HG02571 (cell line): ENCODE data around the gene KCTD2.

Source experiments
- ATAC-seq: cut with Tn5 transposase; IDR thresholded peaks from one replicate; pipeline ENCODE4 v1.9.1; 2021; ENCODE audit warnings: mild to moderate bottlenecking, moderate library complexity; ENCODE audit not compliant: unreplicated experiment

Gene KCTD2

DNA sequence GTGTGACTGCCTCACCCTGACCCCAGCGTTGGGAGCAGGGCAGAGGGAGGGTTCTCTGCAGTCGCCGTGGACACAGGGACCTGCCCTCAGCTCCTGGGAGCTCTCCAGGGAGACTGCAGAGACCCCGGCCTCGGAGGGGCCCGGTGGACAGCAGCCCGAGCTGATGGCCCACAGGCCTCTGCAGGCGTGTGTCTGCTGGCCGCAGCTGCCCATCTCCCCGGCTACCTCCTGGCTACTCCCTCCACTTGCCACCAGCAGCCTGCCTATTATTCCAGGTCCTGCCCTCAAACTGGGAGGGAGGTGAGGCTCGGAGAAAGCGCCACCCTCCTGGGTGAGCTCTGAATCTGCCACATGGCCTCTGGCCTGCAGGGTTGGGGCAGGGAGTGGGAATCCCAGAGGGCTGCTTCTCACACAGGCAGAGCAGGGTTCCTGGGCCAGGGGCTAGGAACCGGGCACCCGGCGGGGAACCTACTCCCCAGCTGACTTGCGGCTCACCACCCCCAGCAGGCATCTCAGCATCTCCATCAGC is 47.9 kb downstream of the KCTD2 start:
- no peak for ATAC-seq

DNA sequence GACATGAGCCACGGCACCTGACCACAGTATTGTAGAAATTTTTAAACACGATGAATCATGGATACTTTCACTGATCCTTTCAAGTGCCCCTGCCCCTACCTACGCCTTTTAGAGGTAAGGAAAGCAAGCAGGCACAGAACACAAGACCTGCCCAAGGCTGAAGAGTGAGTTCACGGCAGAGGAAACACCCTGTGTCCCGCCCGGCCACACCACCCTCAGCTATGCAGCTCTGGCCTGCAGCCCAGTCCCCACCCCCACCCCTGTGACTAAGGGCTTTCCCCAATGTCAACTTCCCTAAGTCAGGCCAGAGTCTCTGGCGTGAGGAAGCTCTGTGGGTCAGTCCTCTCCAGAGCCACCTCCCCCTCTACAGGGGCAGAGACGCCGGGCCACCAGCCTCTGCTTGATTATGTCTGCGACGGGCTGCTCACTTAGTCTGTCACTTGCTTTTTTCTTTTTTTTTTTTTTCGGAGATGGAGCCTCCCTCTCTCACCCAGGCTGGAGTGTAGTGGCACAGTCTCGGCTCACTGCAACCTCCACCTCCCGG is 49.1 kb downstream of the KCTD2 start:
- ATAC-seq: no peak

DNA sequence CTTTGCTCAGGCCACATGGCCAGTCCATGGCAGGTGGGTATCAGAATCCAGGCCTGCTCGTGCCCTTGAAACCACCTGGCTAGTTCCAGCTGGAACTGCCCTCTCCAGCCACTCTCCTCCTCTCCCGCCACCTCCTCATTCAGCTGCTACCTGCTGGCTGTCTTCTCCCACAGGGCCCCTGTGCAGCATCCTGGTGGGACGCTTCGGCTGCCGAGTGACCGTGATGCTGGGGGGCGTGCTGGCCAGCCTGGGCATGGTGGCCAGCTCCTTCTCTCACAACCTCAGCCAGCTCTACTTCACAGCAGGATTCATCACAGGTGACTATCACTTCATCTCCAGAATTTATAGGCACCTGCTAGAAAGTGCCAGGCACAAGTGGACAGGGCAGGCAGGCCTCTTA is 50.8 kb downstream of the KCTD2 start:
- ATAC-seq: no peak

DNA sequence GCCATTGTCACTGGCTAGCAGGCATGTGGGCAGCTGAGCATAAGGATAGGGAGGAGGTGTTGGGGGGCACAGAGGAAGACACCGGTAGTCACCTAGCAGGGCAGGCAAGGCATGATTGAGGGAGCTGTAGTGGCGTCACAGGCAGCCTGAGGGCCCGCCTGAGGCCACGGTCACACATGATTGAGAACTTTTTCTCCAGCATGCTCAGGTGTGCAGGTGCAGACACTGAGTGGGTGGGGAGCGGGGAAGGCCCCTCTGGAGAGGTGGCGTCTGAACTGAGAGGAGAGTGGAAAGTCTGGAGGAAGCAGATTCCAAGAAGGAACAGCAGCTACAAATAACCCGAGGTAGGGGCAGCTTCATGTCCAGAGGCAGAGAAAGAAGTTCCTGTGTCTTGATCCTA is 51.8 kb downstream of the KCTD2 start:
- ATAC-seq: no peak

DNA sequence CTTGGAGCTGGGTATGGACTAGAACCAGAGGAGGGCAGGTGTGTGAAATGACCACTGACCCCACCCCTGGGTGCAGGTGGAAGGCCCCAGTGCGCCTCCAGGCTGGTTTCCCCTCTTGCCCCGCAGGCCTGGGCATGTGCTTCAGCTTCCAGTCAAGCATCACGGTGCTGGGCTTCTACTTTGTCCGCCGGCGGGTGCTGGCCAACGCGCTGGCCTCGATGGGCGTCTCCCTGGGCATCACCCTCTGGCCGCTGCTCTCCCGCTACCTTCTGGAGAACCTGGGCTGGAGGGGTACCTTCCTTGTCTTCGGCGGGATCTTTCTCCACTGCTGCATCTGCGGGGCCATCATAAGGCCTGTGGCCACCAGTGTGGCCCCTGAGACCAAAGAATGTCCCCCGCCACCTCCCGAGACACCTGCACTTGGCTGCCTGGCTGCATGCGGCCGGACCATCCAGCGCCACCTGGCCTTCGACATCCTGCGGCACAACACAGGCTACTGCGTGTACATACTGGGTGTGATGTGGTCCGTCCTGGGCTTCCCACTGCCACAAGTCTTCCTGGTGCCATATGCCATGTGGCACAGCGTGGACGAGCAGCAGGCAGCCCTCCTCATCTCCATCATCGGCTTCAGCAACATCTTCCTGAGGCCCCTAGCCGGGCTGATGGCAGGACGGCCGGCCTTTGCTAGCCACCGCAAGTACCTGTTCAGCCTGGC is 53.0 kb downstream of the KCTD2 start:
- ATAC-seq: no peak

DNA sequence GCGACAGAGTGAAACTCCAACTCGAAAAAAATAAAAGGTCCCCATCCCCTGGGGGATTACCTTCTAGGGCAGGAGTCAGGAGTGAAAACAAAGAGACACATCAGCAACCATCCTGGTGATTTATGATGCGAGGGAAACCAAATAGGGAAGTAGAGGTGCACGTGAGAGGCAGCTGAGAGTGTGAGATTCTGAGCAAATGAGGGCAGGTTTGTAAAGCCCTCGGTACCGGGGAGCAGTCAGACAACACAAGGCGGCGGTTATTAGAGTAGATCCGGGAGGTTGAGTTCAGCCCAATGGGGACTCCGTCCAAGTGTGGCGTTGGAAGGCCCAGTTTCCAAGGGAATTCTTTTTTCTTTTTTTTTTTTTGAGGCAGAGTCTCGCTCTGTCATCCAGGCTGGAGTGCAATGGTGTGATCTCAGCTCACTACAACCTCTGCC is 55.4 kb downstream of the KCTD2 start:
- ATAC-seq: no peak

DNA sequence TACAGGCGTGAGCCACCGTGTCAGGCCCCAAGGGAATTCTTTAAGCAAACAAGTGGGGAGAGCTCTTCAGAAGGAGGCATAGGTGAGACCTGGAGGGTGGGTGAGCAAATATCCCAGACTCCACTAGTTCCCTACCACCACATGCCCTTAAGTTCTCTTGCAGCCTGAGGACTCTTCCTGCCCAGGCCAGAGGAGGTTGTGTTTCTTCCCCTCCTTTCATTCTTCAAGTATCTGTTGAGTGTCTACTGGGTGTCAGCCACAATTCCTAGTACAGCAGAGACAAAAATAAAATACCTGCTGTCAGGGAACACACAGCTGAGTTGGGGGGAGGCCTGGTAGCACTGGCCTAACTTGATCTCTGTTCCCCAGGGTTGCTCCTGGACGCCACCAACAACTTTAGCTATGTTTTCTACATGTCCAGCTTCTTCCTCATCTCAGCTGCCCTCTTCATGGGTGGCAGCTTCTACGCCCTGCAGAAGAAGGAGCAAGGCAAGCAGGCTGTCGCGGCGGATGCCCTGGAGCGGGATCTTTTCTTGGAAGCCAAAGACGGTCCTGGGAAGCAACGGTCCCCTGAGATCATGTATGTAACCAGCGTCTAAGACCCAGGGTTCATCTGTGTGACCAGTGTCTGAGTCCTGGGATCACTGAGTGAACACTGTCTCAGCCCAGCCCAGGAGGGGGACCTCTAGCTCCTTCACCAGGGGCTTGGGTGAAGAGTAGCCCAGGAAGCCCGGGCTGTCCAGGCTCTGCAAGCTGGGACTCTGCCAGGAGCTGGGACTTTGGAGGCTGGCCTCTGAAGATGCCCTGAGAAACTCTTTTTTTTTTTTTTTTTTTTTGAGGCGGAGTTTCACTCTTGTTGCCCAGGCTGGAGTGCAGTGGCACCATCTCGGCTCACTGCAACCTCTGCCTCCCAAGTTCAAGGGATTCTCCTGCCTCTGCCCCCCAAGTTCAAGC is 56.9 kb downstream of the KCTD2 start:
- no peak for ATAC-seq

DNA sequence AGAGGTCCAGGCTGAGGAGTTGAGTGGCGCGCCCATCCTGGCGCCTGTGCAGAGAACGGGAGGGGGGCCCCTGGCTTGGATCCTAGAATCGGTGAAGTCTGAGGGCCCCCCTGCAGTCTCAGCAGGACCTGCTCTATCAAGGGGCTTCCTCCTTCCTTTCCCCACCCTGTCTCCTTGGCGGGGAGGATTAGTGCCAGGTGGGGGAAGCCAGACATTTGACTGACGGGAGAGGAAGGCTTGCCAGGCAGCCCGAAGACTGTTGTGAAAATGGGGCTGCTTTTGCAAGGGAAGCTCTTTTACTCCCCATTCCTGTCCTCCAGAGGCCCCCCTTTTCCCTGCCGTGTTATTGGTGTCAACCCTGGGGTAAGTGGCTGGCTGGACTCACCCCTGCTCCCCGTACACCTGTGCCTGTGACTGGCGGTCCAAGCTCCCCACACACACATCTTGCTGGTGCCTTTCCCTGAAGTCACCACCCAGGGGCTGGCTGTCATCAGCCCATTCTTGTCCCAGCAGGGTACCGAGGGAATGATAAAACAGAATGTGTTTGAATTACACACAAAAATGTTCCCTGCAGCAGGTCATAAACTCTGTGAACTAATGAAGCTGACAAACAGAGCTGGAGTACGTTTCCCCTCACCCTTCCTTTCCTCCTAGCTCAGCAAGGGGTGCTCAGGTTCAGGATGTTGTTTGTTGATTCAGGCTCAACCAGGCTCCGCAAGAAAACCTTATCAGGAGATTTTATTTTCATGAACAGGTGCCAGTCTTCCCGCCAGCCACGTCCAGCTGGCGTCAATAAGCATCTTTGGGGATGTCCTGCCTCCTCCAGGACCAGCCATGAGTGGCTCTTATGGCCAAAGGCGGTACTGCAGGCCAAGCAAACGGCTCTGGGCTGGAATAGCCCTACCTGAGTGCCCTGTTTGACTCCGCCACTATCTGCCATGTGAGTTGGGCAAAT is 58.4 kb downstream of the KCTD2 start:
- no peak for ATAC-seq

DNA sequence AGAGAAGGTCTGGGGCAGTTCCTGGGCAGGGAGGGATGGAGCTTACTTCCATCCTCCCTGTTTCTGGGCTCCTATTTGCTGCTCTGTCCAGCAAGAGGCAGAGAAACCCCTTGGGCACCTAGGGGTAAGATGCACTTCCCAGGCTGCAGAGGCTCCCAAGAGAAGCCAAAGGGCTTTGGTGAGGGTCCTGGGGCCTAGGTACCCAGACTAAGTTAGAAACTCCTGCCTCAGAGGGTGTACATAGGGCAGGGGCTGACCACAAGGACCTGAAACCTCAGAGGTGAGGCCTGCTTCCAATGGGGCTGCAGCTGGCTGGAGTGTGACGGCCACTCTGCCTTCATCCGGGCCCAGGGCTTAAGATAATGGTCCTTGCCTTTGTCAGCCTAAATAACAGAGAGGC is 61.2 kb downstream of the KCTD2 start:
- no peak for ATAC-seq

DNA sequence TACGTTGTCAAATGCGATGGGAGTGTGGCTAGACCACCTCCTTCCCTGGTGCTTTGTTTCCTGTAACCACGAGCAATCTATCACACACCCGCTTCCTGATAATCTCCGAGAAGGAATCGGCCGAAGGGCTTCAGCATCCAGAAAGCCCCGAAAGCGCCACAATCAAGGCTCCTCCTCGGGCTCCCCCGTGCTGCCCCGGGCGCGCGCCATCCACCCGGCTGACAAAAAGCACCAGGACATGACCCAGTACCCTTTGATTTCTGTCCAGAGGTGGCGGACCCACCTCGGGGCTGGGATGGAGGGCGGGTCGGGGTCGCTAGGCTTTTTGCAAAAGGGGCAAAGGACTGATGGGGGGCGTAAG is 62.0 kb downstream of the KCTD2 start:
- ATAC-seq: no peak

DNA sequence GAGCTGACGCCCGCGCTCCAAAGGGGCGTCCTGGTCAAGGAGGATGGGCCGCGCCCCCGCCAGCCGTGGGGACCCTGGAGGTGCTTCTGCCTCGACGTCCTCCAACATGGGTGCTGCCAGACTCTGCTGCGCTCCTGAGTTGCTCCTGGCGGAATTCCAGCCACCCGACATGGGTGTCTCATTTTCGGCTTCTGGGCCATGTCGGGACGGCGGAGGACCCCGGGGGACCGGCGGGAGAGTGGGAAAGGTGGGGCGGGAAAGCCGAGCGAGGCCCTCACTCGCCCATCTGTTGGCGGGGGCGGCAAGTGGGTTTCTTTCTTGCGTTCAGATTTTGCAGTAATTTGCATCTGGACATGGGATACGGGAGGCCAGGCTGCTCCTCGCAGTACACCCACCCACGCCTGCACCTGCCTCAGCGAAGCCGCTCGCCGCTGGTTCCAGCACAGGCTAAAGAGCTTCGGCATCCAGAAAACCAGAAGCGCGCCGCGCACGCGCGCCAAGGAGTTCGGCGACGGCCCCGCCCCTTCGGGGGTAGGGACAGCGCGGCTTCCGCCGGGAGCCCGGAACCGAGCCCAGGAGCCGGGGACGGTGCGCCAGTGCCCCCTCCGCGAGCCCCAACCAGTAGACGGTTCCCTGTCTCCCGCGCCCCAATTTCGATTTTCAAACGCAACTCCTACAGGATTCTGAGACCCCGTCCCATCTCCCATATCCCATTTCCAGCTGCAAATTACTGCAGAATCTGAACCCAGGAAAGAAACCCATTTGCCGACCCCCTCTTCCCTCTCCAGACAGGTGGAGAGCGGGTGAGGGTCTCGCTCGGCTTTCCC is 62.6 kb downstream of the KCTD2 start, which contains the start of gene ARMC7:
Gene ARMC7, plus strand, starts transcription at position 563 of the 827 bp plus-strand sequence. CDS start 320 bp downstream, outside the sequence.
- peak; percentile 62 for ATAC-seq

DNA sequence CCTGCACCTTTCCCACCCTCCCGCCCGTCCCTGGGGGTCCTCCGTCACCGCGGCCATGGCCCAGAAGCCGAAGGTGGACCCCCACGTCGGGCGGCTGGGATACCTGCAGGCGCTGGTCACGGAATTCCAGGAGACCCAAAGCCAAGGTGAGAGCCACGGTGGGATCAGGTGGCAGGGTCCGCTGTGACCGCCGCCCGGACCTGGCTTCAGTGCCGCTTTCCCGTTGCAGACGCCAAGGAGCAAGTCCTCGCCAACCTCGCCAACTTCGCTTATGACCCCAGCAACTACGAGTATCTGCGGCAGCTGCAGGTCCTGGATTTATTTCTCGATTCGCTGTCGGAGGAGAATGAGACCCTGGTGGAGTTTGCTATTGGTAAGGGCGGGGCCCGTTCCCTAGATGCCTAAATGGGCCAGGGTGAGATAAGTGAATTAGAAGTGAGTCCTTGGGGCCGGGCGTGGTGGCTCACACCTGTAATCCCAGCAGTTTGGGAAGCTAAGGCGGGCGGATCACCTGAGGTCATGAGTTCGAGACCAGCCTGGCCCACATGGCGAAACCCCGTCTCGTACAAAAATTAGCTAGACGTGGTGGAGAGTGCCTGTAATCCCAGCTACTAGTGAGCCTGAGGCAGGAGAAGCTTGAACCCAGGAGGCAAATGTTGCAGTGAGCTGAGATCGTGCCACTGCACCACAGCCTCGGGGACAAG is 63.4 kb downstream of the KCTD2 start:
- ATAC-seq: no peak

DNA sequence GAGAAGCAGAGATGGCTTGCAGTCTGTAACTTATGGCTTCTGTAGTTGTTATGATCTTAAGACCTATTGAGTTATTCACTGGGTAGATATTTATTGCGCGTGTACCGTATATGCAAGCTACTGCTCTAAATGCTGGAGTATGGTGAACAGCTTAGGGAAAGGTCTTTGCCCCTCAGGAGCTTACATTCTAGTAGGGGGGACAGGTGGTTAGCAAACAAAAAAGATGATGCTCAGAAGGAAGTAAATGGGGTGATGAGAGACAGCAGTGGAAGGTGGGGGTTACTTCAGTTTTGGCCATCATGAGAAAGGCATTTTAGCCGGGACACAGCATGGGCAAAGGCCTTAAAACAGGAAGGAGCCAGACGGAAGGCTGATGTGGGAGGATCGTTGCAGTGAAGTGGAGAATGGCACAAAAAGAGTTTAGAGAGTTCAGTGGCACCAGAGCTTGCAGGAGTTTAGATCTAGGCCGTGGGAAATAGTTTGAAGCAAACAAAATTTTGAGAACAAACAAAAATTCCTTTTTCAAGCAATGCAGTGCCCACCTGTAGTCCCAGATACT is 64.8 kb downstream of the KCTD2 start:
- ATAC-seq: no peak

DNA sequence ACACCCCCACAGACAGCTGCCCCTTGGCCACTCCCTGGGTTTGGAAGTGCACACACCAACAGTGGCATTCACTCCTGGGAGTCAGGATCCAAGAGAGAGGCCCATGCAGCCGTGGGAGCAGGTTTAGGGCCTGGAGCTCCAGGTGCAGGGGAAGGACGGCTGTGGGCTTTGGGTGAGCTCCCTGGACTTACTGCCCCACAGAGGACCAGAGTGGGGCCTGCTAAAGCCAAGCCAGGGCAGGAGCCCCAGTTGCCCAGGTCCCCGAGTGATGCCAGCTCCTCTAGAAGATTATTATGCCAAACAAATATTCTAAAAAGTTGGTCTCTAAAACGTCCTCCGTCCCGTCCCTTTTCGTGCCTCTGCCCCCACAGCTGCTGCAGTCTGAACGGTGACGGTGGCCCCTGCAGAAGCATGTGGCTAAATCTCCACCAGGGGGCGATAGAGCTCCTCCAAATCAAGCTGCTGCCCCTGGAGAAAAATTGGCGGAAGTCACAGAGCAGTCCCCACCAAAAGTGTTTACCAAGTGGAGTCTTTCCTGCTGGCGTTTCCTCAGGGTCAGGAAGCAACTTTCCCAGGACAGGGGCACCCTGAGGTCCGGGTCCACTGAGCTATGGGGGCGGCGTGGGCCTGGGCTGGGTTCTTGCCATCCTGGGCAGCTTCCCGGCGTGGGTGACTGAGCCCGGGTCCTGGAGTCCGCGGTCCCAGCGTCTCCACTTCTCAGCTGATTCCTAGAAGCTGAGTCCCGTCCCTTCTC is 67.0 kb downstream of the KCTD2 start:
- ATAC-seq: peak; percentile 38

DNA sequence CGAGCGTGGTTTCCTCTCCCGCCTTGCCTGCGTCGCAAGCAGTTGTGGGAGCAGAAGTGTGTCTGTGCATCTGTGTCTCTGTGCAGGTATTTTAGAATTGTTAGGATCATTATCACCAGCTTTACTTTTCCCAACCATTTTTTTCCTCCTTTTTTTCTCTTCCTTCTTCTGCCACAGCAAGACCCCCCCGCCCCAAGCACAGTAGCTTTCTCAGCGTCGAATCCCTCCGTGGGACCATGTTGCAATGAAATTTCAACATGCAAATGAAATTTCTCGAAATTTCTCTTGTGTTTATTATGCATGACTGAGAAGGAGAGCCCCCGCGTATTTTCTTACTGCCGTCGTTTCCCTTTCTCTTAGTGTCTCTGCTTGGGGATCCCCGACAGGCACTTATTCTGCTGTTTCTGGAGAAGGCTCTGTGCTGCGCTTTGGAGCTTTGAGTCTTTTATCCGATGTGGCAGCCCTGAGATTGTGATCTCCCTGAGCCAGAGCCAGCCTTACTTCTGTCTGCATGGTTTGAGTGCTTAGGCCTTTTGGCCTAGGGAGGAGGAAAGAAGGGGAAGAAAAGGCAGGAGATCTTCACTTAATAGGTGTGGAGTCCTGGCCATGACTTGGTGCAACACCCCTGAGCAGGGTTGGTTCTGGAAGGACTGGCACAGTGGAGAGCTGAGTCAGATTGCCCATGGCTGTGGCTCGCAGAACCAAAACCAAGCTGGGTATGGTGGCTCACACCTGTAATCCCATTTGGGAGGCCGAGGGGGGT is 67.7 kb downstream of the KCTD2 start:
- ATAC-seq: no peak
